ENCODE measurements around the gene COMMD10. TPM values are rescaled to one million over a fixed set of nuclear protein-coding genes. Genes with fewer than 3 reads are reported as not detected.

COMMD10 gene
- total RNA-seq, 1 donor from 2014 or later = 32.8 TPM

DNA sequence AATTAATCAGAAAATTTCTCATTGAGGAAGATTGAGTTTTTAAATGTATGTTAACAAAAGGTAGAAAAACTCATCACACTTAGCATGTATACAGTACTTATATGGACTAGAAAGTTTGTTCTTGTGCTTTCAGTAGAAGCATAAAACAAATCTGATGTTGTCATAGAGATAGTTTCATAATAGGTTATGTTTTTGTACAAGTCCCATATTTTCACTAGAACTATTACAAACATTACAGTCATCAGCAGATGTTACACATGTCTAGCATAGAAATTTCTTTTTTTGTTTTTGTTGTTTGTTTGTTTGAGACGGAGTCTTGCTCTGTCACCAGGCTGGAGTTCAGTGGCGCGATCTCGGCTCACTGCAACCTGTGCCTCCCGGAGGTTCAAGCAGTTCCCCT lies 131.4 kb downstream of the COMMD10 start:
- no peak for DNase-seq (ENCODE audit: low spot score)

DNA sequence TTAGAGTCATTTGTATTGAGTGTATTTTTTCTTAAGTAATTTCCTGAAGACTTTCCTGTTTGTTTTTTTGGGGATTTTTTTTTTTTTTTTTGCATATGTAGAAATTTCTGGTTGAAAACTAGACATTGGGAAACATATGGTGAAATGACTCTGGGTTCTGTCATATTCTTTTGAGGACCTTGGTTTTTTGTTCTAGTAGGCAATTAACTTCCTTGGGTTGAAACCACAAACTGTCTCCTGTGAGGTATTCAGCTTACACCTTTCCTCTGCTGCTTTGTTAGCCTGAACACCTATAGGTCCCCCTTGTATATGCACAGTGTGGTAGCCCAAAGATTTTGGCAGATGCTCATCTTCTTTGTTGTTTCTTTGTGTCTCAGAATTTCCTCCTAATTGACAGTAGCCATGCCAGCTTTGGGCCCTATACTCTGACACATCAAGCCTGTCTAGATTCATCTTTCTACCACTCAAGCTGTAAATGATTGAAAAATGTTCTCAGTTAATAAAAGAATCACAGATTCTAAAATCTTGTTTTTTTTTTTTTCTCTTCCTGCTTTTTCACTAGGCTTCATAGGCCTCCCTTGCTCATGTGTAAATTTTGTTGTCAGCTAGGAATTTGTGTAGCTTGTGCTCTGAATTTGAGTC lies 140.6 kb downstream of the COMMD10 start:
- DNase-seq (ENCODE audit: low spot score) = no peak

DNA sequence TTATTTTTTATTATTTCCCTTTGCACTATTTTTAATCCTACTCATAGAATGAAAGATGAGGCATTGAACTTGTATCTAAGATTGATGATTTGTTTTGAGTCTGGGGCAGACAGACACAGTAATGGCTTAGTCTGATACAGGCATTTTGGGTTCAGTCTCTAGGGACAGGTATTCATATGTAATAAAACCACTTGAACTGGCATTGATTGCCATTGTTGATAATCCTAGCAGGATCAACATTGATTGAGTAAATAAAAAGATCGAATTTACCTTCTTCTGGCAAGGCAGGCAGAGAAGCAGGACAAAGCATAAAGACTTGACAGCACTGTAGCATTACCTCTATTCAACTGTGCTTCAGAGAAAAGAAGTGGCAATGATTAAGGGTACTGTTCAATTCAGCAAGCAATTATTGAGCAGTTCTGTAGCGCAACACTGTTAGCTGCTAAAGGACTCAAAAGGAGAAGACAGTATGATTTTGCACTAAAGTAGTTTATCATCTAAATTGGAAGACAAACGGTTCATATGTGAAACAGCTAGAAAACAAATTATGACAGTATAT lies 144.4 kb downstream of the COMMD10 start:
- DNase-seq (ENCODE audit: low spot score) = no peak

DNA sequence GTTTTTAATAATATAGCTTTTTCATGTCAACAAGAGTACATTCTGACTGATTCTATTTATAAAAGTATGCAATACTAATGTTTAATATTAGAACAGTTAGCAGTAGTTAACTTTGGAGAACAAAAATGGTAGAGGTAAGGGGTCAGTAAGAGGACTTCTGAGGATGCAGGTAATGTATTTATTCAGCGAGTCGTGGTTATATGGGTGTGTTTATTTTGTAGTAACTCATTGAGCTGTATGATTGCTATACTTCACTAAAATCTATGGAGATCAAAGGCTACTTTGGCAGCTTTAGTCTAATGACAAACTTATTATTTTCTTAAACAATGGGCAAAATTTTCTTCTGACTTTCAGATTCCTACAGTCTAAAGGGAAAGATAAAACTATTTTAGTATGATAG lies 146.5 kb downstream of the COMMD10 start:
- no peak for DNase-seq (ENCODE audit: low spot score)

DNA sequence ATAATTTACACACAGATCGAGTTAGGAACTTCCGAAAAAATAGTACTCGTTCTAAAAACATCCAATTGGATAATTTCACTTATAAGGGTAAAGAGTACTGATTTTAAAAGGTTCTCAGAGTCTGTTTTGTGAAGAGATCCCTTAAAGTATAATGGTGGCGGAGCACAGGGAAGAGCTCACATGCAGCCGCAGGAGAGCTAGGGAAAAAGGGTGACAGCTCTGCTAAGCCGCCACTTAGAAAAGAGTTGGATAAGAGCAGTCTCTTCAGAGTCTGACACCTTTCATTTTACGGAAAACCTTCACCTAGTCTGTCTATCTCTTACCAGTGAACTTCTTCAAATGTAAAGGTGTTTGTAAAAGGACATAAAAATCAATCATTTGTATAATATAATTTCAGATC lies 149.9 kb downstream of the COMMD10 start:
- DNase-seq (ENCODE audit: low spot score) = no peak

DNA sequence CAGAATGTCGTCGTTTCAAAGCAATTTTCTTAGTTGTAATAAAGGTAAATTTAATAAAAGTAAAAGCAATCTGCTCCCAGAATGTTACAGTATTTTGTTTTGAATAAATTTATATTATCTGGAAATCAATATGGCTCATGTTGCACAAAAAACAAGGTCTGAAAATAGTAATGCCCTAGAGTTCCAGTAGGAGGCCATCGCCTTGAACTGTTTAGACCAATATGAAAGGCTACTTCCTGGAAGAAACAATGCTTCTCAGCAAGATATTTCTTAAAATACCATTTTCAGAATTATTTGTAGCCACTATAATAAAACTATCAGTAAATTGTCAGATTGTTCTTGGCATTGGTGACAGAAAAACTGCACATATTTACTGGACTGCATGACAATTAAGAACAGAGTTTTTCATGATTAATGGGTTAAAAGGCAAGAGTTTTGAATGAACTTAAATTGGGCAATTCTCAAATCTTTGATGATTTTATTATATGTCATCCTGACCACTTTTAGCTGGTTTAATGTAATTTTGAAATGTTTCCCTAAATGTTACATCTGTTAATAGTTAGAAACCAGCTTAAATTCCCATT lies 153.2 kb downstream of the COMMD10 start:
- no peak for DNase-seq (ENCODE audit: low spot score)

DNA sequence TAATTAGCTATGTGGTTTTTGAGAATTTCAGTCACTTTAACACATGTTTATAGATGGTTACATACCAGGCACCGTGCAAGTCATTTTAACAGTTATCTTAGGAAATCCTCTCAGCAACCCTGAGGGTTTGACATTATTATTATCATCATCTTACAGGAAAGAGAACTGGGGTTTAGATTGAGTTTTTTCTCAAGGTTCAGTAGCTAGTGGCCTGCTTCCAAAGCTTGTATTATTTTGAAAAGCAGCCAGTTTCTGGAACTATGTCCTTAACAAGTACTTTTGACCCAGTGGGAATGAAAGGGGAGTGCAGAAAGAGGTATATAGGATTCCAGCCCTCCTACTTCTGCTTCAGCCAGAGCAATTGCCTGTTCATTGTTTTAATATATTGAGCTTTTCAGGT lies 157.5 kb downstream of the COMMD10 start:
- no peak for DNase-seq (ENCODE audit: low spot score)

DNA sequence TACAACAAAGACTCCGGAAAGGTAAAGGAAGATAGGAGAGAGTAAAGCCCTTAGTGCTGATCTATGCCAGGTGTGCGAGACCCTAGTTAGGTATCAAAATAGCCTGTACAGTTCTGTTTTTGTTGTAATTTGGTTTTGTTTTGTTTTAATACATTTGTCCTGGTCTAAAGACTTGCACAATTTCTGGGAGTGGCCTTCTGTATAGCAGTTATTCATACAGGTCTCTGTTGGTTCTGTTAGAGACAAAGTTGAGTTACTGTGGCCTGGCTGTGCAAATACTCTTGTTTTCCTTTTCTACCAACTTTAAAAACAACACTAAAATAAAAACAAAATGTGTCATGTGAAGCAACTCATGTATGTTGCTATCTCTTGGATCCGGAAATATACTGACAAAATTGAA lies 163.6 kb downstream of the COMMD10 start:
- no peak for DNase-seq (ENCODE audit: low spot score)

DNA sequence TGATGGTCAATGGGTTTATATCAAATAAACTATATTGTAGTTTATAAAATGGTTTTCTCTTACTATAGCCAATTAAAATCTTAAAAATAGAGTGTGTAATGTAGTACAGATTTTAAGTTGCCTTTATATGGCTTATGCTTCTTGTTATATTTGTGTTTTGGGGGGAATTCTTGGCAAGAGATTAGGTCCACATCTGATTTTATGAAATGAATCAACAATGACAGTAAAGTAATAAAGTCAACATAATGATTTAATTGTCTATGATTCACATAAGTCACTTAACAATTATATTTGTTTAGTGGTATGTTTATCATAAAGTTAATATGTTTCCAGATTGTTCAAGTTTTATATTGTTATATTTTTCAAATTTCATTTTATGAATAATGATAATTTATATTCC lies 164.8 kb downstream of the COMMD10 start:
- no peak for DNase-seq (ENCODE audit: low spot score)

DNA sequence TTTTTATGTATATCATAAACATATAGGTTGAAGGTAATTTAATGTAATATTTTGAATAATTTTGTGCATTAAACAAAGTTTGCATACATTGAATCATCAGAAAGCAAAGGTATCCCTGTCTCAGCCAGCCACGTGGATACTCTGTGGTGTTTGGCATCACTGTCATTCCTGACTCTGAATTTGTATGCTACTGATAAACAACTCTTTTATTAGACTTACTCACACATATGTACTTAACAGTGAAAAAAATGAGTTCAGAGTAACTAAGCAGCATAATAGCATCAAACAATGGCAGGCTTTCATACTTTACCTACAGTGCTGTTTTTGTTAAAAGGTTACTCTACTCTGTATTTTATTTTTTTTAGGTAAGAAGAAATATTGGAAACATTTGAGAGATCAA lies 171.9 kb downstream of the COMMD10 start:
- DNase-seq (ENCODE audit: low spot score) = no peak

DNA sequence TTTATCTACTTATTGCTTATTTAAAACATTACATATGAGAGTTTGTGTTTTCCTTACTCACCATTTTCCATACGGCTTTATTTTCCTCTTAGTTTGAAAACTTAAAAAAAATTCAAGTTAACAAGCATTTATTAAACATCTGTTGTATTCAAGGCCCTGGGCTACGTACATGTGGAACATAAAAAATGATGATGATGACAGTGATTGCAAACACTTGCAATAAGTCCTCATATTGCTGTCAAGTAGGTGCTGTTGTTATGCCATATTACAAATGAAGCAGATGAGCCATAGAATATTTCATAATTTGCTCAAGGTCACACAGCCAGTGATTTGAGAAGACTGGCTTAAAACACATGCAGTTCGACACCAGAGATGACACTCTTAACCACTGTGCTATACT lies 180.6 kb downstream of the COMMD10 start:
- no peak for DNase-seq (ENCODE audit: low spot score)

DNA sequence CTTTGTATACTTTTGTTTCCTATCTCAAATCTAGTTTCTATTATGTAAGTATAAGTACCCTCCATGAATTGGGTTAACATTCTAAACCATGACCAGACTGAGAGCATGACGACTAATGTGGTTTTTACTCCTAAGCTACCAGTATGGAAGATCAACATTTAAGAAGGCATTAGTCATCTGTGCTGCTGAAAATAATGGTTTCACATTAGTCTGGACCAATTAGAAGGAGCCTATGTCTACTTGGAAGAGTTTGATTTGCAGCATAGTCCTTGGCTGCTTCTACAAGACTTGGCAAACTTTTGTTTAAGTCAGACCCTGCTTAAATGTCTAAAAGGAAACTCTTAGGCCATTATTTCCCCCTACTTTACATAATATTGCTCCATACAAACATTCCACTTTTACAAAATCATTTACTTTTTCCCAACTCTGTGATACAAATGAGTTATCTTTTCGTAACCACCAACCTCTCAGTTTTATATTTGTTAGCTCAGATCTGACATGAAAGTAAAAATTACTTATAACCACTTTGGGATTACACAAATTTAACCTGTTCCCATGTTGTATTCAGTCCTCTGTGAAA lies 186.7 kb downstream of the COMMD10 start:
- no peak for DNase-seq (ENCODE audit: low spot score)

DNA sequence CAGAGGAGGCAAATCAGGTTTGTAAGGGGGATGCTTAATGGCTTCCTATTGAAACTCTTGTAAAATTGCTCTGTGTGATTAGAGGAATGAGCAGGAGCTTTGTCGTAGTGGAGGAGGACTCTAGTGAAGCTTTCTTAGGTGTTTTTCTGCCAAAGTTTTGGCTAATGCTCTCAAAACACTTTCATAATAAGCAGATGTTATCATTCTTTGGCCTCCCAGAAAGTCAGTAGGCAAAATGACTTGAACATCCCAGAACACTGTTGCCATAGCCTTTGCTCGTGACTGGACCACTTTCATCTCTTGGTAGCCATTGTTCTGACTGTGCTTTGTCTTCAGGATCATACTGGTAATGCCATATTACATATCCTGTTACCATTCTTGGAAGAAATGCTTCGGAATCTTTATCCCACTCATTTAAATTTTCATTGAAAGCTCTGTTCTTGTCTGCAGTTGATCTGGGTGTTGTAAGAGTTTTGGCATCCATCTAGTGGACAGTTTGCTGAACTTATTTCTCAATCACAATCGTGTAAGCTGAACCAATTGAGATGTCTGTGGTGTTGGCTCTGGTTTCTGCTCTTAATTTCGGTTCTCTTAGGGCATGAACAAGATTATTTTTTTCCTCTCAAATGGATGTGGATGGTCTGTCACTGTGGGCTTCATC lies 187.6 kb downstream of the COMMD10 start:
- no peak for DNase-seq (ENCODE audit: low spot score)

DNA sequence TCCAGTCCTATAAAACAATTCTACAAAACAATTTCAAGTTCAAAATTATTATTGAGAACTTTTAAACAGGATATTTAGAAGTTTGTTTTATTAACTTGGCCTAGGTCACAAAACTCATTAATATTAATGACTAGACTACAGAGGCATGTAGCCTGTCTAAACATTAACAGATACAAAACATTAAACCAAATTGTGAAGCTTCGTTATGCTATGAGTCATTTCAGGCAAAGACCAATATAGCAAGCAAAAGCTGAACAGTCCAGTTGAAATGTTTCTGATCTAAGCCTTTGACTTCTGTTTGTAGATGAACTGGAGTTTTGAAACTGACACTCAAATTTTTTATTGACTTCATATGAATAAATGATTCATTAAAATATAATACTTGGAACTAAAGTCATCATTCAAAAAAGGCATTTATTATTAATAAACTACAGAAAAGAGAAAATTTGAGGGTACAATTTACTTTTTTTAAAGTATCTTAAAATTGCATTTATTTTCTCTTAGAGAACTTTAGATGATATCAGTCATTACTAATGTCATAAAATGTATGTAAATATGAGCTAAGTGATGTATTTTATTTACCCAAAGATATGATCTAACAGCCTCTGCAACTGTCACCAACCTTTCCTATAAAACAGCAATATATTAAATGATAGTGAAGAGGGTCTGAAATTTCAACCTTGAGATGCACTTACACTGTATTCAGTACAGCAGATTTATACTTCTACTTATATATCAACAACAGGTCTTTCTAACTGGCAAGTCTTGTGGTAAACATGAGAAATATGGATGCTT lies 188.8 kb downstream of the COMMD10 start:
- DNase-seq (ENCODE audit: low spot score) = no peak

DNA sequence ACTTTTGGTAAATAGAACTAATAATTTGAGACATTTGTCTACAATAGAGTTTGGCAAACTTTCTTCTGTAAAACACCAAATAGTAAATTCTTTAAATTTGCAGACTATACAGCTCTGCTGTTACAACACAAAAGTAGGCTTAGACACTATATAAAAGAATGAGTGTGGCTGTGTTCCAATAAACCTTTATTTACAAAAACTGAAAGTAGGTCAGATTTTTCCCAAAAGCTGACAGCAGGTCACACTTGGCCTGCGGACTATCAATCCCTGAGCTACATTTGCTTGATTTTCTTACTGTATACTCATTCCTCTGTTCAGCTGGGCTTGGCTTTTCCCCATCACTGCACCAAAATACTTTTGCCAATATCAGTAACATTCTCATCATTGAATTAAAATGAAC lies 189.4 kb downstream of the COMMD10 start:
- DNase-seq (ENCODE audit: low spot score) = no peak

DNA sequence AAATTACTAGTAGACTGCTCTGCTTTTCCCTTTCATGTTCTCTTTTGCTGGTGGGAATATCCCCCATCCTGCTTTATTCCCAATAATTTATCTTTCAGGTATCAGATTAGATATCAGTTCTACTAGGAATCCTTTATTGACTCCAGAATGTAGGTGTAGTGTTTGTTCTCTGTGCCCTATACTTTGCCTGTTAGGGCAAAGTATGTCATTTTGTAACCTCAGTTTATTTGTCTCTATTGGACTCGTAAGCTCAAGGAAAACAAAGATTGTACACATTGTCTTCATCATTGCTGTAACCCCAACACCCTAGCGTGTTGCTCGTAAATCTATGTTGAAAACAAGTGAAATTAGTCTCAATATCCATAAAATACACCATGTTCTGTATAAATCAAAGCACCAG lies 190.5 kb downstream of the COMMD10 start:
- no peak for DNase-seq (ENCODE audit: low spot score)

DNA sequence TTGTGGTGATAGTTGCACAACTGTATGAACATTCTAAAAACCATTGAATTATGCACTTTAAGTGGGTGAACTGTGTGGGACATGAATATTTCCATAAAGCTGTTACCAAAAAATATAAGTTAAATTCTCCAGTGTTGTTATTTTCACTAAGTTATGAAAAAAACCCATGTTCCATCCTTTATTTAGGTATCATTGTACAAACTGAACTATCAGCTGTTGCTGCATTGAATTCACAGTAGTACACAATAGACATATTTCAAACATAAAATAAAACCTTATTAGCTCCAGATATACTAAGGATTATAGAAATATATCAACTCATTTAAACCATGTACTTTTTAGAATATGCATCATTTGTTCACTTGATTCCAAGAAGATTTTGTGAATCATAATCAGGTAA lies 192.1 kb downstream of the COMMD10 start:
- DNase-seq (ENCODE audit: low spot score) = no peak

DNA sequence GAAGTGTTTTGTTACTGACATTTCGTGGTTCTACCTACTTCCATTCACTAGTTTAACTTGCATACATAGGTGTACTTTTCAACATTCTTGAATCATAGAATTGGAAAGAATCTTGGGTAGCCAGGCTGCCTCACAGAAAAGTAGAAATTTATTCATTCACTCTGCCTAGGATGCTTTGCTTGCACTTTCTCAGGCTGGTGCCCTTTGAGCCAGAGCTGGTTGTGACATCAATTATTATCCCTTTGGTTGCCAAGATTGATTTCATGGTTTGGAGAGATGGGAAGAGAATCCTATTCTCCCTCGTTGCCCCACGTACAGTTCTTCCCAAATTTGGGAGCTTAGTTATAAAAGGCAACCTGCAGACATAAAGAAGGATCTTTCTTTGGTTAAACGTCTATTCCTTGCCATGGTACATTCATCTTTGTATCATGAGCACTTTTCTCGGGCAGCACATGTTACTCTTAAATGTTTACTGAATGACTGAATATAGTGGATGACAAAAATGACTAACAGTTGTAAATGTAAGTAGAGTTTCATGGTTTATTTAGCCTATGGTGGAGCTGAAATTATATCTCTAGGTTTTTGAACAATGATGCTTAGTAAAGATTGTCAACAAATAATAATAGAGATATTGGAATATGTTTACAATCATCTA lies 195.5 kb downstream of the COMMD10 start:
- no peak for DNase-seq (ENCODE audit: low spot score)

DNA sequence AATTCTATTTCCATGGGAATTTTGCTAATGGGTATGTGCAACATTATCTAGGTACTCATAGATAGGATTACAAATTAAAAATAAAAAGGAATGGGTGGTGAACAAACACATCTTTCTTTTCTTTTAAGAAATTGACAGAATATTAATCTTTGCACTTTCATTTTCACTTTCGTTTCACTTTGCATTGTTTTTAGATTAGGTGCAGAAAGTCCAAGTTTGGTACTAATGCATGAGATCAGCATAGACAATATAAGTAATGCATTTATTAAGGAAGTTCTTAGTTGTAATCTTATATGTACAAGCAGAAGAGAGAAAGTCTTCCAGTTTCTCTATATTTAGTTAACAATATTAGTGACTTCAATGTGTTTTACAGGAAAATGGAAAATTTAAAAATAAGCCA lies 196.5 kb downstream of the COMMD10 start:
- DNase-seq (ENCODE audit: low spot score) = no peak

DNA sequence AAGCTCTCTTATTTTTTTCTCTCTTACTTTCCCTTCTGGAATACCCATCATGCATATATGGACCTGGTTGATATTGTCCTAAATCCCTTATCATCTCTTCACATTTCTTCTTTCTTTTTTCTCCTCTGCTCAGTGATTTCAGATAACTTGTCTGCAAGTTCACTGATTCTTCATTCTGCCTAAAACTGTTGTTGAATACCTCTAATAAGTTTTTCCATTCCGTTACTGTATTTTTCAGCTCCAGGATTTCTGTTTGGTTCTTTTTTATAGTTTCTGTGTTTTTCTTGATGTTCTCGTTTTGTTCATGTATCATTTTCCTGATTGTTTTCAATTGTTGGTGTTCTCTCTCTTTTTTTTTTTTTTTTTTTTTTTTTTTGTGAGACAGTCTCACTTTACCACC lies 203.7 kb downstream of the COMMD10 start:
- DNase-seq (ENCODE audit: low spot score) = no peak

DNA sequence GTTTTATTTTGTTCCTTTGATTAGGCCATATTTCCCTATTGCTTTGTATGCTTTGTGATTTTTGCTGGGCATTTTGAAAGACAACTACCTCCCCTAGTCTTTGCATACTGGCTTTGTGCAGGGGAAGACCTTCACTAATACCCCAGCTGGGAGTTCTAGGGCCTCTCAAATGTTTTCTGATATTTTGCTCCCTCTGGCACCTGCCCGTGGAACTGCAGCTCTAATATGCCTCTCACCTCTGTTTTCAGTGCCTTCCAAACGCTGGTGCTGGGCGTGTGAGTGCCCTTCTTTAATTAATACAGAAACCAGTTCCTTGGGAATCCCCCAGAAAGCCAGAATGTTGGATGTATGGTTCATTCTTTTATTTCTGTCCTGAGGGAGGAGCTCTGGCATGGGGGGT lies 204.5 kb downstream of the COMMD10 start:
- no peak for DNase-seq (ENCODE audit: low spot score)

DNA sequence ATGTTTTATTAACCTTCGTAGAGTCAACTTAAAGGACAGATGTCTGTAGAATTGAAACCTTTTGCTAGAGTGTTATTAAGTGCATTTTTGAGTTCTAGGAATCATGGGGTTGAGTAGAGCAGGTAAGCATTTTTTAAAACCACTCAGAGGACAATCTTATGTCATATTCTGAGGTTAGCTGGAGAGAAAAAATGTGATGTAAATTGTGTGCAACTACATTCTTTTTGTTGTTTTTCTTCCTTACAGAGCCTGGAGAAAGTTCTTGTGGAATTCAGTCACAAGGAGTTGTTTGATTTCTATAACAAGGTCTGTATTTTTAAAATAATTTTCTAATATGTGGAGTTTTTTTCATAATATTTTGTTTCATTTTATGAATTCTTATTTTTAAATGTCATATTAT lies 206.4 kb downstream of the COMMD10 start:
- DNase-seq (ENCODE audit: low spot score) = no peak
